GM19043 (cell line): ENCODE data around the gene ALDH4A1.
"Not testable (repeated sequence)": the region's sequence is repeated elsewhere in the genome, so short reads cannot be mapped to it uniquely, and the experiment has no call there.

ENCODE experiments used
- ATAC-seq: cut with Tn5 transposase; IDR thresholded peaks from one replicate; pipeline ENCODE4 v1.9.1; 2021; ENCODE audit warnings: low read depth; ENCODE audit not compliant: unreplicated experiment

ALDH4A1 gene

GRCh38 chr1:18901952-18902522 lies 318 bp downstream of the ALDH4A1 start:
- no peak for ATAC-seq

GRCh38 chr1:18901147-18901951 lies 1.0 kb downstream of the ALDH4A1 start:
- no peak for ATAC-seq

GRCh38 chr1:18900303-18900841 lies 2.0 kb downstream of the ALDH4A1 start:
- no peak for ATAC-seq

DNA sequence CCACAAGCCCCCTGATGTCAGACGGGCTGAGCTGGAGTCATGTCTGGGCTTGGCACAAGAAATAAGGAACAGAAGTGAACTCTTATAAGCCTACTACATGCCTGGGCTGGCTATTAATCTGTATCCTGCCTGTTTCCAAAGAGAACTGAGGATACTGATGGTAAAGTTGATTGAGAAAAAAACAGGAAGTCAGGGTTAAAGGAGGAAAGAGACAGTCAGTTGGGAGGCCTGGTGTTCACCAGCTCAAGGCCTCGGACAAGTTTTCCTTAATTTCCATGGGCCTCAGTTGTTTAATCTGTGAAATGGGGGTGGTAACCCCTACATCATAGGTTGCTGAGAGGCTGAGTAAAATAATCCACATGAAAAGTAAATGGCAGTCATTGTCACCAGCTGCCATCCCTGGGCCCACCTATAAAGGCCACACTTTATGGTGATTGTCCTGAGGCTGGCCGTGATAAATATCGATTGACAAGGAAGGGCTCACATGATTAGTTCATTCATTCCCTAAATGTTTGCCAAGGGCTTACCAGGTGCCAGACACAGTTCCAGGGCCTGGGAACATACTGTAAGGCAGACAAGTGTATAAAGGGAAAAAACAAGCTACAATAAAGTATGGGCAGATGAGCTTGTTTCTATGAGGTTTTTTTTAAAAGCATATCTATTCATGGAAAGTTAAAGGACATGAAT lies 2.8 kb downstream of the ALDH4A1 start:
- ATAC-seq: no peak

- no peak for ATAC-seq
These were observed 3.8 kb downstream of the ALDH4A1 start for GRCh38 chr1:18898567-18898966.

- no peak for ATAC-seq
These were observed 7.0 kb downstream of the ALDH4A1 start for GRCh38 chr1:18895317-18895716.

GRCh38 chr1:18893120-18893519 lies 9.2 kb downstream of the ALDH4A1 start:
- ATAC-seq: no peak

DNA sequence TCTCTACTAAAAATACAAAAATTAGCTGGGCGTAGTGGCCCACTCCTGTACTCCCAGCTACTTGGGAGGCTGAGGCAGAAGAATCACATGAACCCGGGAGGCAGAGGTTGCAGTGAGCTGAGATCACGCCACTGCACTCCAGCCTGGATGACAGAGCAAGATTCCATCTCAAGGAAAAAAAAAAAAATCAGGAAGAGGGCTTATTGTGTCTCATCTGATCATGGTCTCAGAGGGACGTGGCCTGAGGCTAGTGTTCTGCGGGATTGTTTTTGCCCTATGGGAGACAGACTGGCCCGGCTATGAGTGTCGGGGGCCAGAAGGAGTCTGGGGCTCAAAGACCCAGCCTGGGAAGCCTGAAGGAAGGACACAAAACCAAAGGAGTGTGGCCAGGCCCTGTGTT lies 10.5 kb downstream of the ALDH4A1 start:
- not testable (repeated sequence) for ATAC-seq

DNA sequence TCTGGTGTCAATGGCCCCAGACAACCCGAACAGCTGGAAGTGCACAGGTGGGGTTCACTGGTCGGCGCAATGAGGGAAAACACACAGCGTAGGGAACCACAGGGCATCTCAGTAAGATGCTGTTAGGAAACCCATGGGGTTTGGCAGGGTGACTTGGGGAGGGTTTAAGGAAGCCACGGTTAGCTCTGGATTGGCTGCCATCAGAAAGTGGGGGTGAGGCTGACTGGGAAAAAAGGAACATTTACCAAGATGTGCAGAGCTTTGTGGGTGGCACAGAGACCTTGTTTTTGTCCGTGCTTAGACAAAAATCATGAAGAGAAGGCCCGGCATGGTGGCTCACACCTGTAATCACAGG lies 11.0 kb downstream of the ALDH4A1 start:
- ATAC-seq: no peak

- no peak for ATAC-seq
These were observed 11.5 kb downstream of the ALDH4A1 start for GRCh38 chr1:18890706-18891425.

DNA sequence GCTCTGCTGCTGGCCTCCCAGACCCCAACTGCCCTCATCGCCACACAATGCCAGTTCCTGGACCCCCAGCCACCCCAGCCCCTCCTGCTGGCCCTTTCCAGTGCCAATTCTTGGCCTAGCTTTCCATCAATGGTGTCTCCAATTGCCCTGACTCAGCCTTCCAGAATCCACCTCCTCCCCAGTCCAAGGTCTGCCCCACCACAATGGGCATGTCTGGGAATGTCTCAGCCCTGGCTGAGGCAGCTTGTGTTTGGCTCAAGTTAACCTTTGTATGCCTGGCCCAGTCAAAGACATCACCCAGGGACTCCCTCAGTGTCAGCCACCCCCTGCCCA lies 16.4 kb downstream of the ALDH4A1 start:
- no peak for ATAC-seq

GRCh38 chr1:18885311-18886002 lies 16.9 kb downstream of the ALDH4A1 start:
- ATAC-seq: no peak

DNA sequence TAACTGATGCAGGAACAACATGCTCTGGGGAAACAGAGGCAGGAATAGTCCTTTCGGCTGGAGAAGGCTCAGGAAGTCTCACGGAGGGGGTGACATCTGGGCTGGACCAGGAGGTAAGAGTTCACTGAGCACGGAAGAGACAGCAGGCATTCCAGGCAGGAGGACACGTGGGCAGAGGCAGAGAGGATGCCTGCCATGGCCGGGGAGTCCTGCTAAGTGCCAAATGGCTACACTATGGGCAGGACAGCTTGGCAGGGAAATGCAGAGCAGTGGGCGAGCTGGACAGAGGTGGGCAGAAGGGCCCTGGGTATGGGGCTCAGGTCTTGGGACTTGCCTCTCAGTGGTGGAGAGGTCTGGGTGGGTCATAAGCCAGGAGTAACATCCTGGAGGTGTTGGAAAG lies 17.6 kb downstream of the ALDH4A1 start:
- no peak for ATAC-seq

DNA sequence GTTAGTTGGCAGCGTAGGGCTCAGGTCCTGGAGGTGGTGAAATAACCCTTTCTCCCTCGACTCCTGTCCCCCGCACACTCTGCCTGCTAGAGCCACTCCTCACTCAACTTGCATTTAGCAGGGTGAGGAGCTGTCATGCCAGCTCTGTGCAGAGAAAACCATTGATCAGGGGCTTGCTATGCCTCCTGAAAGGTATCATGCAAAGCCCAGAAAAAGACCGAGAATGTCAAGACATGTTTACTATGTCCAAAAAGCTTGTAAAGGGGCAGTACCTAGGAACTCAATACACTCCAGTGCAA lies 18.0 kb downstream of the ALDH4A1 start:
- ATAC-seq: no peak

DNA sequence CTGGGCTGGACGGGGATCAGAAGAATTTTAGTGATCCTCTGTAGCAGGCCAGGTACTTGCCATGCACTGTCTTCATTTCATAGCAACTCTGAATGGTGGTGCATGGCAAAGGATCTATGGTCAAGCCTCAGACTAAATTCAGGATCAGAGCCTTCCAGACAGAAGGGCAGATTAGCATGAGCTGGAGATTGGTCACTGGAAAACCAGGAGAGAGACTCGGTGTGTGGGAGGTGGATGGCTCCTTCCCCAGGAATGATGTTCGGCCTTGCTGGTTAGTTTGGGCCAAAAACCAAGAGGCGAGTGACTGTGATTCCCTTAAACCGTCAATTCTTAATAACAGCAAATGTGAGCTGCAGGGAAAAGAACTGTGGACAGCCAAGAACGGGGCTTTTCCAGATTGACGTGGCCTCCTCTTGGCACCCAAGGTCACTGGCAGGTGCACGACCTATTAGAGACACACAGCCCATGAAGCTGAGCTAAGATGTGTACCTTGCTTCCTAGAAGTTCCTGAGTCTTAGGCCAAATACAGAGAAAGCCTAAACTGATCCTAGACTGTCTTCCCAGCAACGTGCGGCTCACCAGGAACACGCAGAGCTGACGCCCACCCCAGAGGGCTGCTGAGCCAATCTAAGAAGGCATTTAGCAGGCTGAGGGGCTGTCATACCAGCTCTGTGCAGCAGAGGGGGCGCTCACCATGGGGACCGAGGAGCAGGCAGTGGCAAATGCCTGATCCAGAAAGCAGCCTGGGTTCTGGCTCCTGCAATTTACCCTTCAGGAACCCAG lies 18.5 kb downstream of the ALDH4A1 start:
- ATAC-seq: no peak

GRCh38 chr1:18883079-18883478 lies 19.3 kb downstream of the ALDH4A1 start:
- no peak for ATAC-seq

DNA sequence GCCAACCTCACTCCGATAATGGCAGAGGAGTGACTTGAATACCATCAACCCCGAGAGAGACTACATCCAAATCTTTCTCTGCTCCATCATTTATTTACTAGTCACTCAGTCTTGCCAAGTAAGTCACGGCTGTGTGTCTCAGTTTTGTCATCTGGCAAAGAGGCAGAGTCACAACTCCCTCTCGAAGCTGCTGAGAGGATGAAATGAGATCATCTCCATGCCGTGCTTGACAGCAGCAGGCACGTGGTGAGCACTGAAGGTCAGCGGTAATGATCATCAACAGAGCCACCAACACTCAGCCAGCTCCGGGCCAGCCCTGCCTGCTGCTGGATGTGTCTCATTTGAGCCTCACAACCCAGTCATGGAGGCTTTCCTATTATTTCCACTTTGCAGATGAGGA lies 19.9 kb downstream of the ALDH4A1 start:
- no peak for ATAC-seq

- ATAC-seq: no peak
These were observed 20.5 kb downstream of the ALDH4A1 start for GRCh38 chr1:18881642-18882431.

DNA sequence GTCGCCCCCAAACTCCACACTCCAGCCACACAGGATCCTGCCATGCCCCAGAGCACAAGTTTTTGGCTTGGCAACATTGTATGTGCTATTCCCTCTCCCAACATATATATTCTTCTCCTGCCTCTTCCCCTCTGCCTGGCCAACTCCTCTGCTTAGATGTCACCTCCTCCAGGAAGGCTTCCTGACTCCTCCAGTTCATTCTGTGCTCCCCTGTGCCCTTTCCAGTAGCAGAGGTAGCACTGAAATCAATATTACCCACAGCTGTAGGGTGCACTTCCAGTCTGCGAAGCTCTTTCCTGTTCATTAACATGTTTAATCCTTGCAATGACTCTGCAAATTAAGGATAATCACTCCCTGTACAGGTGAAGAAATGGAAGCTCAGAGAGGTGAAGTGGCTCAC lies 21.2 kb downstream of the ALDH4A1 start:
- ATAC-seq: no peak
